ENCODE results near the gene AMIGO1.

AMIGO1 gene

GRCh38 chr1:109502364-109502851, 7.1 kb downstream of the AMIGO1 start:
- DNase-seq (ENCODE audit: low read depth, low spot score), result no peak

- DNase-seq (ENCODE audit: low read depth, low spot score), result no peak
These were observed 7.7 kb downstream of the AMIGO1 start for GRCh38 chr1:109501644-109502363.

GRCh38 chr1:109500941-109501381, 8.6 kb downstream of the AMIGO1 start:
- no peak for DNase-seq (ENCODE audit: low read depth, low spot score)

GRCh38 chr1:109499661-109500536, 9.6 kb downstream of the AMIGO1 start:
- peak; percentile 60 for DNase-seq (ENCODE audit: low read depth, low spot score)

- no peak for DNase-seq (ENCODE audit: low read depth, low spot score)
These were observed 10.4 kb downstream of the AMIGO1 start for GRCh38 chr1:109499081-109499480.

- peak; percentile 80 for DNase-seq (ENCODE audit: low read depth, low spot score)
These were observed 11.2 kb downstream of the AMIGO1 start for GRCh38 chr1:109498161-109498801.

- peak; percentile 38 for DNase-seq (ENCODE audit: low read depth, low spot score)
These were observed 11.9 kb downstream of the AMIGO1 start for GRCh38 chr1:109497449-109498160.

GRCh38 chr1:109495738-109496137, 13.8 kb downstream of the AMIGO1 start:
- DNase-seq (ENCODE audit: low read depth, low spot score), result no peak

GRCh38 chr1:109493805-109494539, 15.6 kb downstream of the AMIGO1 start, which contains the start of gene CYB561D1:
Gene CYB561D1, plus strand, starts transcription at chr1:109494094. Its CDS starts 46 bp downstream, at chr1:109494140.
- peak; percentile 94 for DNase-seq (ENCODE audit: low read depth, low spot score)

GRCh38 chr1:109493227-109493626, 16.3 kb downstream of the AMIGO1 start:
- DNase-seq (ENCODE audit: low read depth, low spot score), result no peak

GRCh38 chr1:109492779-109493178, 16.7 kb downstream of the AMIGO1 start:
- DNase-seq (ENCODE audit: low read depth, low spot score), result no peak

GRCh38 chr1:109491372-109491771, 18.2 kb downstream of the AMIGO1 start:
- no peak for DNase-seq (ENCODE audit: low read depth, low spot score)

GRCh38 chr1:109490934-109491302, 18.6 kb downstream of the AMIGO1 start:
- DNase-seq (ENCODE audit: low read depth, low spot score), result no peak

GRCh38 chr1:109490029-109490933, 19.2 kb downstream of the AMIGO1 start:
- DNase-seq (ENCODE audit: low read depth, low spot score), result peak; percentile 70

- DNase-seq (ENCODE audit: low read depth, low spot score), result no peak
These were observed 20.8 kb downstream of the AMIGO1 start for GRCh38 chr1:109488696-109489095.

GRCh38 chr1:109488201-109488600, 21.3 kb downstream of the AMIGO1 start:
- no peak for DNase-seq (ENCODE audit: low read depth, low spot score)

GRCh38 chr1:109487261-109487660, 22.3 kb downstream of the AMIGO1 start:
- no peak for DNase-seq (ENCODE audit: low read depth, low spot score)

- DNase-seq (ENCODE audit: low read depth, low spot score), result no peak
These were observed 24.5 kb downstream of the AMIGO1 start for GRCh38 chr1:109485001-109485400.

GRCh38 chr1:109484519-109484975, 25.0 kb downstream of the AMIGO1 start:
- DNase-seq (ENCODE audit: low read depth, low spot score), result no peak
